ENCODE results near the gene PDXP. TPM values are rescaled to one million over a fixed set of nuclear protein-coding genes. Genes with fewer than 3 reads are reported as not detected.

The PDXP gene
- total and polyA plus RNA-seq, 4 donors, result 23.4 to 42.2 (median 28.5) TPM

GRCh38 chr22:37697538-37697835 is 39.0 kb downstream of the PDXP start (continued):
- TF ChIP-seq REST (IDR thresholded peaks at IDR 0.05), result no peak
- no peak for TF ChIP-seq RXRA (IDR thresholded peaks at IDR 0.05)
- no peak for TF ChIP-seq HNF4G (IDR thresholded peaks at IDR 0.05)
- TF ChIP-seq MAX (IDR thresholded peaks at IDR 0.05), result no peak
- TF ChIP-seq YY1 (IDR thresholded peaks at IDR 0.05), result no peak

GRCh38 chr22:37701141-37701786 is 42.7 kb downstream of the PDXP start:
- peaks cover 0 to 6% (median 3%) of the 10 kb centered on the region in 4 donors for H3K4me1 ChIP-seq (ENCODE audit: control insufficient read depth in 4 of 4, insufficient read depth in 4 of 4, low read length in 3 of 4)
- H3K9me3 ChIP-seq (ENCODE audit: control insufficient read depth in 4 of 4, low read length in 3 of 4), result no peaks in the 10 kb centered on the region
- peaks cover 0 to 3% (median 0%) of the 10 kb centered on the region in 4 donors for H3K36me3 ChIP-seq (ENCODE audit: control insufficient read depth in 4 of 4, insufficient read depth in 3 of 4, low read depth in 1 of 4, low read length in 3 of 4)
- TF ChIP-seq TAF1 (conservative IDR thresholded peaks at IDR 0.05), result no peak
- TF ChIP-seq RXRA (IDR thresholded peaks at IDR 0.05), result no peak
- no peak for TF ChIP-seq EGR1 (IDR thresholded peaks at IDR 0.05; ENCODE audit: low read depth in 2 of 2)
- no peak for TF ChIP-seq FOXA2 (IDR thresholded peaks at IDR 0.05)
- TF ChIP-seq JUND (IDR thresholded peaks at IDR 0.05), result no peak
- TF ChIP-seq, protein P1, sequence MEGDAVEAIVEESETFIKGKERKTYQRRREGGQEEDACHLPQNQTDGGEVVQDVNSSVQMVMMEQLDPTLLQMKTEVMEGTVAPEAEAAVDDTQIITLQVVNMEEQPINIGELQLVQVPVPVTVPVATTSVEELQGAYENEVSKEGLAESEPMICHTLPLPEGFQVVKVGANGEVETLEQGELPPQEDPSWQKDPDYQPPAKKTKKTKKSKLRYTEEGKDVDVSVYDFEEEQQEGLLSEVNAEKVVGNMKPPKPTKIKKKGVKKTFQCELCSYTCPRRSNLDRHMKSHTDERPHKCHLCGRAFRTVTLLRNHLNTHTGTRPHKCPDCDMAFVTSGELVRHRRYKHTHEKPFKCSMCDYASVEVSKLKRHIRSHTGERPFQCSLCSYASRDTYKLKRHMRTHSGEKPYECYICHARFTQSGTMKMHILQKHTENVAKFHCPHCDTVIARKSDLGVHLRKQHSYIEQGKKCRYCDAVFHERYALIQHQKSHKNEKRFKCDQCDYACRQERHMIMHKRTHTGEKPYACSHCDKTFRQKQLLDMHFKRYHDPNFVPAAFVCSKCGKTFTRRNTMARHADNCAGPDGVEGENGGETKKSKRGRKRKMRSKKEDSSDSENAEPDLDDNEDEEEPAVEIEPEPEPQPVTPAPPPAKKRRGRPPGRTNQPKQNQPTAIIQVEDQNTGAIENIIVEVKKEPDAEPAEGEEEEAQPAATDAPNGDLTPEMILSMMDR (IDR thresholded peaks at IDR 0.05; ENCODE audit: low read depth, low read length, missing input control), result no peak
- no peak for TF ChIP-seq RAD21 (IDR thresholded peaks at IDR 0.05)
- no peak for TF ChIP-seq ZBTB33 (IDR thresholded peaks at IDR 0.05)
- no peak for TF ChIP-seq REST (IDR thresholded peaks at IDR 0.05)
- no peak for TF ChIP-seq HNF4A (conservative IDR thresholded peaks at IDR 0.05)
- TF ChIP-seq SP1 (IDR thresholded peaks at IDR 0.05), result no peak
- H3K27ac ChIP-seq (ENCODE audit: low read depth in 1 of 2, low read length in 2 of 2), result no peak overlapping the region
- no peak overlapping the region for H3K9ac ChIP-seq (ENCODE audit: low read depth in 1 of 2, low read length in 2 of 2)
- no peak for DNase-seq (ENCODE audit: low spot score)
- no peak overlapping the region for H3K4me3 ChIP-seq (ENCODE audit: low read depth in 1 of 3, low read length in 3 of 3)
- 76% methylated on average over 8 of the region's 8 CpGs for WGBS
- H3K27me3 ChIP-seq (ENCODE audit: control insufficient read depth in 4 of 4, insufficient read depth in 4 of 4, low read length in 3 of 4), result no peaks in the 10 kb centered on the region

Measured in liver (tissue), 9 donors.